H9 (cell line): ENCODE results near the gene B4GALT3. TPM values are rescaled to one million over a fixed set of nuclear protein-coding genes. Genes with fewer than 3 reads are reported as not detected.

Source experiments
- DNase-seq: peaks from one replicate; pipeline ENCODE4 v3.0.0-alpha.2; 2017
- H2AFZ ChIP-seq: one replicate; pipeline ENCODE4 v1.6.1; 2013; ENCODE audit warnings: mild to moderate bottlenecking, low read length, control low read depth, moderate library complexity
- H2AK5ac ChIP-seq: 2 replicates; pipeline ENCODE4 v1.6.1; 2013; ENCODE audit warnings: low read length, control low read depth, mixed read lengths; ENCODE audit not compliant: insufficient read length
- H2BK120ac ChIP-seq: one replicate; pipeline ENCODE4 v1.6.1; 2013; ENCODE audit warnings: low read depth, mild to moderate bottlenecking, low read length, control low read depth, inconsistent platforms; ENCODE audit not compliant: poor library complexity, severe bottlenecking
- H2BK12ac ChIP-seq: 2 replicates; pipeline ENCODE4 v1.6.1; 2013; ENCODE audit warnings: low read length, control low read depth, mixed read lengths, low read depth; ENCODE audit not compliant: insufficient read length
- H2BK15ac ChIP-seq: 2 replicates; pipeline ENCODE4 v1.6.1; 2013; ENCODE audit warnings: low read depth, low read length, control low read depth
- H2BK20ac ChIP-seq: one replicate; pipeline ENCODE4 v1.6.1; 2013; ENCODE audit warnings: low read depth, mild to moderate bottlenecking, low read length, control low read depth, inconsistent platforms; ENCODE audit not compliant: poor library complexity, severe bottlenecking
- H2BK5ac ChIP-seq: 2 replicates; pipeline ENCODE4 v1.6.1; 2013; ENCODE audit warnings: low read length, control low read depth, mixed read lengths; ENCODE audit not compliant: insufficient read length
- H3K14ac ChIP-seq: 2 replicates; pipeline ENCODE4 v1.6.1; 2013; ENCODE audit warnings: low read length, control low read depth; ENCODE audit not compliant: insufficient read depth
- H3K18ac ChIP-seq: 2 replicates; pipeline ENCODE4 v1.6.1; 2013; ENCODE audit warnings: low read depth, mild to moderate bottlenecking, mixed read lengths, low read length, control low read depth; ENCODE audit not compliant: insufficient read length
- H3K23ac ChIP-seq: 2 replicates; pipeline ENCODE4 v1.6.1; 2013; ENCODE audit warnings: low read length, control low read depth, mixed read lengths, low read depth; ENCODE audit not compliant: insufficient read length
- H3K23me2 ChIP-seq: 2 replicates; pipeline ENCODE4 v1.6.1; 2013; ENCODE audit warnings: low read depth, mild to moderate bottlenecking, mixed read lengths, low read length, control low read depth; ENCODE audit not compliant: insufficient read length, poor library complexity, severe bottlenecking
- H3K27ac ChIP-seq: 2 replicates; pipeline ENCODE4 v1.5.1; 2013; ENCODE audit warnings: low read length, control low read depth, mixed read lengths, low read depth; ENCODE audit not compliant: insufficient read length
- H3K27me3 ChIP-seq: 2 replicates; pipeline ENCODE4 v1.6.1; 2013; ENCODE audit warnings: low read length, control low read depth, inconsistent platforms; ENCODE audit not compliant: insufficient read depth
- H3K4ac ChIP-seq: 2 replicates; pipeline ENCODE4 v1.6.1; 2013; ENCODE audit warnings: low read depth, mild to moderate bottlenecking, control low read depth, inconsistent platforms, low read length, moderate library complexity
- H3K4me1 ChIP-seq: 2 replicates; pipeline ENCODE4 v1.6.1; 2013; ENCODE audit warnings: low read length, control low read depth, inconsistent platforms; ENCODE audit not compliant: insufficient read depth
- H3K4me2 ChIP-seq: 2 replicates; pipeline ENCODE4 v1.6.1; 2013; ENCODE audit warnings: low read length, control low read depth, mixed read lengths; ENCODE audit not compliant: insufficient read length, insufficient read depth
- H3K56ac ChIP-seq: 2 replicates; pipeline ENCODE4 v1.6.1; 2013; ENCODE audit warnings: low read depth, mild to moderate bottlenecking, mixed read lengths, low read length, control low read depth; ENCODE audit not compliant: insufficient read length
- H3K79me1 ChIP-seq: 2 replicates; pipeline ENCODE4 v1.6.1; 2013; ENCODE audit warnings: low read depth, mild to moderate bottlenecking, moderate library complexity, low read length, control low read depth, inconsistent platforms; ENCODE audit not compliant: insufficient read depth, poor library complexity, severe bottlenecking
- H3K79me2 ChIP-seq: 2 replicates; pipeline ENCODE4 v1.6.1; 2013; ENCODE audit warnings: low read length, control low read depth, inconsistent platforms; ENCODE audit not compliant: insufficient read depth
- H3K9ac ChIP-seq: 2 replicates; pipeline ENCODE4 v1.6.1; 2013; ENCODE audit warnings: low read length, control low read depth, mixed read lengths; ENCODE audit not compliant: insufficient read length; ENCODE audit errors: extremely low read depth
- H3K9me3 ChIP-seq: one replicate; pipeline ENCODE4 v1.6.1; 2013; ENCODE audit warnings: low read depth, low read length, inconsistent platforms; ENCODE audit not compliant: control insufficient read depth
- H3T11ph ChIP-seq: one replicate; pipeline ENCODE4 v1.6.1; 2013; ENCODE audit warnings: mild to moderate bottlenecking, low read length, control low read depth, inconsistent platforms
- H4K20me1 ChIP-seq: one replicate; pipeline ENCODE4 v1.6.1; 2013; ENCODE audit not compliant: control insufficient read depth, insufficient read length, insufficient read depth
- H4K5ac ChIP-seq: 2 replicates; pipeline ENCODE4 v1.6.1; 2013; ENCODE audit warnings: low read depth, mild to moderate bottlenecking, mixed read lengths, low read length, control low read depth; ENCODE audit not compliant: insufficient read length
- H4K8ac ChIP-seq: replicated peaks from 2 replicates; pipeline ENCODE4 v1.6.1; 2013; ENCODE audit warnings: low read length, control low read depth, mixed read lengths, low read depth; ENCODE audit not compliant: insufficient read length
- H4K91ac ChIP-seq: 2 replicates; pipeline ENCODE4 v1.6.1; 2013; ENCODE audit warnings: low read depth, mild to moderate bottlenecking, moderate library complexity, mixed read lengths, low read length, control low read depth; ENCODE audit not compliant: insufficient read length
- H3K27ac Mint-ChIP-seq, 3 experiments: 2 replicates in 2 of 3; 3 replicates in 1 of 3; pipeline ENCODE4 v1.8.0; 2020 to 2021; ENCODE audit warnings: mixed read lengths in 3 of 3, mild to moderate bottlenecking in 1 of 3, moderate library complexity in 1 of 3
- H3K27me3 Mint-ChIP-seq: 2 replicates; pipeline ENCODE4 v1.8.0; 2021; ENCODE audit warnings: low read depth, mild to moderate bottlenecking, moderate library complexity, mixed read lengths
- H3K36me3 Mint-ChIP-seq, 3 experiments: 2 replicates in 2 of 3; 3 replicates in 1 of 3; pipeline ENCODE4 v1.8.0; 2020 to 2021; ENCODE audit warnings: low read depth in 3 of 3, mixed read lengths in 3 of 3; ENCODE audit not compliant: insufficient read depth in 1 of 3
- H3K4me1 Mint-ChIP-seq, 2 experiments: 2 replicates each; pipeline ENCODE4 v1.8.0; 2020; ENCODE audit warnings: mixed read lengths in 2 of 2
- H3K4me3 Mint-ChIP-seq, 2 experiments: 2 replicates in 1 of 2; 3 replicates in 1 of 2; pipeline ENCODE4 v1.8.0; 2020 to 2021; ENCODE audit warnings: mild to moderate bottlenecking in 2 of 2, mixed read lengths in 2 of 2, moderate library complexity in 1 of 2
- H3K9me3 Mint-ChIP-seq, 2 experiments: 2 replicates in 1 of 2; 3 replicates in 1 of 2; pipeline ENCODE4 v1.8.0; 2020; ENCODE audit warnings: mild to moderate bottlenecking in 2 of 2, mixed read lengths in 2 of 2, moderate library complexity in 1 of 2
- WGBS: extraction: QIAGEN DNeasy Blood & Tissue Kit; methylation state at CpG from one replicate; pipeline ENCODE4 v1.1.7; 2013; ENCODE audit warnings: missing lambda C conversion rate, low lambda C conversion rate, mixed read lengths; ENCODE audit not compliant: insufficient read length; ENCODE audit errors: extremely low coverage; 5-methylcytosine and 5-hydroxymethylcytosine counted together
- total RNA-seq: library from RNA; stranded (reverse); gene quantifications from 2 replicates; pipeline ENCODE4 v1.2.1, GENCODE V29; 2021
- TF ChIP-seq, protein P1 (sequence below): fragments of 200-600 bp; sonication (generic); conservative IDR thresholded peaks from 3 replicates; pipeline ENCODE4 v1.8.0; 2021; ENCODE audit warnings: antibody characterized with exemption, mild to moderate bottlenecking

Gene B4GALT3
- total RNA-seq, 1 experiment from 2014 or later: 31.8 TPM

- Histone ChIP-seq H3T11ph (no peak overlapping the region), H3K79me2 (no peaks in the 10 kb centered on the region), H2BK12ac (no peak overlapping the region), H3K27me3 (no peaks in the 10 kb centered on the region; the same call in 1 of the 2 replicates), H3K4ac (no peak overlapping the region), H3K27ac (no peak overlapping the region), H2BK15ac (no peak overlapping the region), H3K9me3 (no peaks in the 10 kb centered on the region), H2AK5ac (no peak overlapping the region), H3K56ac (no peak overlapping the region), H3K4me2 (peak overlapping the region; percentile 27), H4K5ac (no peak overlapping the region), H4K91ac (no peak overlapping the region), H2BK20ac (no peak overlapping the region), H2BK5ac (no peak overlapping the region), H2BK120ac (no peak overlapping the region), H4K8ac (no peak overlapping the region), H2AFZ (no peak overlapping the region), H3K9ac (no peak overlapping the region), H3K23ac (no peak overlapping the region), H3K18ac (peak overlapping the region; percentile 3), H3K14ac (peak overlapping the region; percentile 13; the same call in 1 of the 2 replicates), H3K79me1 (no peaks in the 10 kb centered on the region), H3K23me2 (peaks cover 7% of the 10 kb centered on the region), H4K20me1 (no peaks in the 10 kb centered on the region), H3K4me1 (peaks cover 24% of the 10 kb centered on the region)
- peaks cover 57 to 64% of the 10 kb centered on the region in 2 experiments for H3K4me1 Mint-ChIP-seq
- H3K9me3 Mint-ChIP-seq: no peaks in the 10 kb centered on the region; a peak in 1 of 5 replicates
- TF ChIP-seq, protein P1, sequence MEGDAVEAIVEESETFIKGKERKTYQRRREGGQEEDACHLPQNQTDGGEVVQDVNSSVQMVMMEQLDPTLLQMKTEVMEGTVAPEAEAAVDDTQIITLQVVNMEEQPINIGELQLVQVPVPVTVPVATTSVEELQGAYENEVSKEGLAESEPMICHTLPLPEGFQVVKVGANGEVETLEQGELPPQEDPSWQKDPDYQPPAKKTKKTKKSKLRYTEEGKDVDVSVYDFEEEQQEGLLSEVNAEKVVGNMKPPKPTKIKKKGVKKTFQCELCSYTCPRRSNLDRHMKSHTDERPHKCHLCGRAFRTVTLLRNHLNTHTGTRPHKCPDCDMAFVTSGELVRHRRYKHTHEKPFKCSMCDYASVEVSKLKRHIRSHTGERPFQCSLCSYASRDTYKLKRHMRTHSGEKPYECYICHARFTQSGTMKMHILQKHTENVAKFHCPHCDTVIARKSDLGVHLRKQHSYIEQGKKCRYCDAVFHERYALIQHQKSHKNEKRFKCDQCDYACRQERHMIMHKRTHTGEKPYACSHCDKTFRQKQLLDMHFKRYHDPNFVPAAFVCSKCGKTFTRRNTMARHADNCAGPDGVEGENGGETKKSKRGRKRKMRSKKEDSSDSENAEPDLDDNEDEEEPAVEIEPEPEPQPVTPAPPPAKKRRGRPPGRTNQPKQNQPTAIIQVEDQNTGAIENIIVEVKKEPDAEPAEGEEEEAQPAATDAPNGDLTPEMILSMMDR: 0 out of 3 replicates have a peak, but pooled peaks have one; percentile 32
- peak; percentile 83 for DNase-seq
- H3K36me3 Mint-ChIP-seq: peaks cover 0 to 14% (median 6%) of the 10 kb centered on the region in 3 experiments; a peak in 5 of 7 replicates
- H3K27ac Mint-ChIP-seq: peak overlapping the region; percentile 72 to 93 (median 85); a peak in 5 of 7 replicates
- peak overlapping the region; percentile 59 to 65 for H3K4me3 Mint-ChIP-seq
- WGBS: no CpG with 5 or more reads among the region's 20 CpGs
- no peaks in the 10 kb centered on the region for H3K27me3 Mint-ChIP-seq
Measured at GRCh38 chr1:161198194-161198896, 21.0 kb upstream of the B4GALT3 start.
